Effector memory CD4-positive, alpha-beta T cell (primary cell): ENCODE measurements around the gene IMP4.

Experiments used
- DNase-seq, 3 donors: peaks; one replicate each; pipeline ENCODE4 v3.0.0-alpha.2; 2020
- H3K27ac ChIP-seq: 2 replicates; pipeline ENCODE4 v1.7.0; 2013; ENCODE audit warnings: mild to moderate bottlenecking, low read length, moderate library complexity; ENCODE audit not compliant: insufficient read depth, poor library complexity, severe bottlenecking
- H3K27me3 ChIP-seq: replicated peaks from 2 replicates; pipeline ENCODE4 v1.7.0; 2013; ENCODE audit warnings: mild to moderate bottlenecking, low read length; ENCODE audit not compliant: insufficient read depth, control insufficient read depth, poor library complexity, severe bottlenecking
- H3K36me3 ChIP-seq: 2 replicates; pipeline ENCODE4 v1.7.0; 2013; ENCODE audit warnings: mild to moderate bottlenecking, low read length, moderate library complexity; ENCODE audit not compliant: control insufficient read depth, insufficient read depth
- H3K4me1 ChIP-seq: 2 replicates; pipeline ENCODE4 v1.7.0; 2013; ENCODE audit warnings: low read length, mild to moderate bottlenecking; ENCODE audit not compliant: control insufficient read depth, insufficient read depth, poor library complexity, severe bottlenecking
- H3K4me3 ChIP-seq: 2 replicates; pipeline ENCODE4 v1.7.0; 2013; ENCODE audit warnings: low read length, low read depth, mild to moderate bottlenecking; ENCODE audit not compliant: insufficient read depth, poor library complexity, severe bottlenecking
- H3K9me3 ChIP-seq: 2 replicates; pipeline ENCODE4 v1.7.0; 2013; ENCODE audit warnings: mild to moderate bottlenecking, low read length, moderate library complexity; ENCODE audit not compliant: control insufficient read depth

The IMP4 gene

DNA sequence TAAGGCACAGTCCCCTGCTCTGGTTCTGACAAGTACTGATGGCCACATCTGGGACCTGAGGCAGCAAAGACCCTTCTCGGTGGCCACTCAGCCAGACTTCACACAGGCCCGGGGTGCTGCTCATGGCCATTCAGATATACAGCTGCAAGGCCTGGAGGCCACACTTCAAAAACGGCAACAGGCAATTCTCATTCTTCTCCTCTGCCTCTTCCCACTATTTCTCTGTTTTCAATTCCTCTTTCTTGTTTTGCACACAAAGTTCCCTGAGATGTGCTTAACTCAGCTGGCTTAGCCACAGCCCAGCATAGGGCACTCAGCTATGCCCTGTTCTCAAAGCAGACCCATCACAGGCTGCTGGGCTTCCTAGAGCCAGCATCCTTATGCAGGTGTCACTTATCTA, 43.0 kb downstream of the IMP4 start:
- no peak overlapping the region for H3K27ac ChIP-seq
- no peaks in the 10 kb centered on the region for H3K27me3 ChIP-seq
- peaks cover 15% of the 10 kb centered on the region for H3K36me3 ChIP-seq
- no peak for DNase-seq
- H3K4me1 ChIP-seq, result peaks cover 2% of the 10 kb centered on the region
- no peak overlapping the region for H3K4me3 ChIP-seq
- no peaks in the 10 kb centered on the region for H3K9me3 ChIP-seq

DNA sequence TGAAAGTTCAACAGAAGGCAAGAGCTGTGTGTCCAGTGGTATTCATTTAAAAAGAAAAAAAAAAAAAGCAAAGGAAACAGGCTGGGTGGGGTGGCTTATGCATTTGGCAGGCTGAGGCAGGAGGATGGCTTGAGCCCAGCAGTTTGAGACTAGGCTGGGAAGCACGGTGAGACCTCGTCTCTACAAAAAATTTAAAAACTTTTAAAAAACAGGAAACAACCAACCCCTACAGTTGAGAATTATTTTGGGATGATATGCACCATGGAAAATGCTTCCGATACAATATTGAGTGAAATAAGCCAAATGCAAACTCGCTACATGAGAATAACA, 44.3 kb downstream of the IMP4 start:
- H3K9me3 ChIP-seq, result no peaks in the 10 kb centered on the region
- H3K4me3 ChIP-seq, result no peak overlapping the region
- no peaks in the 10 kb centered on the region for H3K27me3 ChIP-seq
- DNase-seq, result no peak
- peaks cover 7% of the 10 kb centered on the region for H3K36me3 ChIP-seq
- H3K4me1 ChIP-seq, result peaks cover 5% of the 10 kb centered on the region
- H3K27ac ChIP-seq, result no peak overlapping the region

DNA sequence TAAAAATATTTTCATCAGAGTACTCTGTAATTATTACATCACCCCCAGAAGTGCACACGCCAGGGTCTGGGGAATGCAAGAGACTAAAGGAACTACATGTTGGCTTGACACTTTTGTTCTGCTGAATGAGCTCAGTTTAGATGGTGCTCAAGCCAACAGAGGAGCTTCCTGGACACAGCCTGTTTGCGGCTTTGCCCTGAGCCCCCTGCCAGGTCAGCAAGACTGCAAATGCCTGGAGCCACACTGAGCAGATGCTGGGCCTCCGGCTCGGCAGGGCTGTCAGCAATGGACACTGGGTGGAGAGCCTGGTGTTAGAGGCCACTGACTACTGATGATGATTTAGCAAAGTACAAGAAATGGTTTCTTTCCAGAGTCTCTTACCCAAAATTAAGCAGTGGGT, 45.1 kb downstream of the IMP4 start:
- no peaks in the 10 kb centered on the region for H3K36me3 ChIP-seq
- H3K27me3 ChIP-seq, result no peaks in the 10 kb centered on the region
- H3K4me1 ChIP-seq, result peaks cover 5% of the 10 kb centered on the region
- no peak overlapping the region for H3K4me3 ChIP-seq
- no peaks in the 10 kb centered on the region for H3K9me3 ChIP-seq
- no peak overlapping the region for H3K27ac ChIP-seq
- DNase-seq, result no peak

DNA sequence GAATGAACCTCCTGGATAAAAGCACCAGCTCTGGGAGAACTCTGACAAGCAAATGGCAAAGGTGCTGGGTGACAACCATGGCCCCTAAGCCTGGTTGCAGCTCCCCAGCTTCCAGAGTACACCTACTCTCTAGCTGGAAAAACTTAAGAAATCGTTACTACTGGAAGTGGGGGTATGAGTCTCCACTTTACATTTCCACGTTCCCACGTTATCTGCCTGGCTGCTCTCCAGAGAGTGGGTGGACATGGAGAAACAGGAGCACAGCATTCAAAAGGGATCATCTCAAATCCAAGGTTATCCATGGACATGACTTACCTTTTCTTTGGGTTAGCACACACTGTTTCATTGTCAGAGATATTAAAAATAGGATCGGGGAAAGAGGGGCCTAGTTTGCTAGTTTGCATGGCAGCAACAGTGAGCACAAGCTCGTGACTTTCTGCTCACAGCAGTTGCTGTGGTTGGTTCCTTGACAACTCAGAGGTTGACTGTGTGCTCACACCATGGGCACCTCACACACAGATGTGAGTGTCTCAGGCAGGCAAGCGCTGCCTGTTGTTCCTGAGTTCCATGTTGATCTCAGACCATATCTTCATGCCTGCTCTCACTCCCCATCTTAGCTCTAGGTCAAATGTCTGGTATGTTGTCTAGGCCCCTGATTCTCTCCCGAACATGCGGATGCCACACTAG, 45.7 kb downstream of the IMP4 start:
- Histone ChIP-seq H3K4me1 (peaks cover 5% of the 10 kb centered on the region), H3K36me3 (no peaks in the 10 kb centered on the region), H3K27ac (no peak overlapping the region), H3K27me3 (no peaks in the 10 kb centered on the region), H3K4me3 (no peak overlapping the region), H3K9me3 (no peaks in the 10 kb centered on the region)
- DNase-seq, result no peak

DNA sequence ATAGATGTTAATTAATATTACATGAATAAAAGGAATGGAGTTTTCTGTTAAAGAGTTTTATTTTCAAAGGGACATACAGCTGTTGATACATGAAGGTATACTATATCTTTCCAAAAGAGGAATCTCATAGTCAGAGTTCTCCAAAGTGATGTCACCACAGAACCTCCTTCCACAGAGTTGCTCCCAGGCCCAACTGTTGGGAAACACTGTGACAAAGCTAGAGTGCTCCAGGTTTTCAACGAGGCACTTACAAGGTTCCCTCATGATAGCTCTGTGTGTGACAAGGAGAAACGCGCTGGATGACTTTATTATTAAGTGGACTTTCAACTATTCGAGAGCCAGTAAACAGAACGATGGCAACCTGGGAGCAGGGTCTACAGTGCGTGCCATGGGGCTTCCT, 46.7 kb downstream of the IMP4 start:
- Histone ChIP-seq H3K27ac (no peak overlapping the region), H3K36me3 (no peaks in the 10 kb centered on the region), H3K4me3 (no peak overlapping the region), H3K4me1 (peaks cover 5% of the 10 kb centered on the region), H3K9me3 (no peaks in the 10 kb centered on the region), H3K27me3 (no peaks in the 10 kb centered on the region)
- DNase-seq, result no peak

DNA sequence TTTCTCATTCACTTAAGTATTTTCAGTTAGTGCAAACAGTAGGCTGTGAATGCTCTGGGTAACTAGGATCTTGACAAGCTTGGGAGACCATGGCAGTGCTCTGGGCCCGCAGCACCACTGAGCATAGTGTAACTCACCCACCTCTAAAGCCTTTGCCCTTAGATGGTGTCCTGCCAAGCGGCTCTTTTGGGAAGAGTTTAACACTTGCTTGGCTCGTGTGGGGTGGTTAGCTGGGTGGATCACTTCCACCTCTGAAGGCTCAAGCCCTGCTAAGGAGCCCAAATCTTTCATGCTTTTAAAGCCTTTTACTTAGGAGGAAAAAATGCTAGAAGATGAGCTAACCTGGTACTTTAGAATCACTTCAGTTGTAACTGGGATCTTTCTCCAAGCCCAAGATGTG, 47.1 kb downstream of the IMP4 start:
- no peaks in the 10 kb centered on the region for H3K27me3 ChIP-seq
- no peak overlapping the region for H3K4me3 ChIP-seq
- DNase-seq, result no peak
- H3K9me3 ChIP-seq, result no peaks in the 10 kb centered on the region
- peaks cover 5% of the 10 kb centered on the region for H3K4me1 ChIP-seq
- no peaks in the 10 kb centered on the region for H3K36me3 ChIP-seq
- H3K27ac ChIP-seq, result no peak overlapping the region

DNA sequence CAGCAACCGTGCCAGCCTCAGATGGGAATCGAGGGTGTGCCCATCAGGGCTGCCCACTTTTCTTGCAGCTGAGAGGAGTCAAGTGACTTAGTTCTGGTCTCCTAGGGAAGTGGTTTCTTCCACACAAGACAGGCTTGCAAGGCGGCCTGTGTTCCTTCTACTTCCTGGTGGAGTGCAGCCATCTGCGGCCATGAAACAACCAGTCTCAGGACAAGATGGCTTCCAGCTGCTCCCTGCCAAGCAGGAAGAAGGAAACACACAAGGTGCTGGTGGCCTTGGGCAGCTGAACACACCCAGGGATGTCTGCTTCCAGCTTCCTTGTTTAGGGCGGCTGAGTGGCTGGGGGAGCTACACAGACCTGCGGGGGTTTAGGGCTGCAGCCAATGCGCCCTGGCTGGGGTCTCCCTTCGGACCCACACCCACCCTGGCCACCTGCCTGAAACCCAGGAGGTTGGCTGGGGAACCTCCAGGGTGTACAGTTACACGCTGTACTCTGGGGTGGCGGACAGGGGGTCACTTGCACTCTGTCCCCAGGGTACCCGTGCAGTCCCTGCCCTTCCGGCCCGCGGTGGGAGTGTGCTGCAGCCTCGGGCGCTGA, 47.9 kb downstream of the IMP4 start:
- H3K4me1 ChIP-seq, result peaks cover 5% of the 10 kb centered on the region
- H3K27ac ChIP-seq, result no peak overlapping the region
- H3K9me3 ChIP-seq, result no peaks in the 10 kb centered on the region
- H3K4me3 ChIP-seq, result peak overlapping the region; percentile 60
- H3K36me3 ChIP-seq, result no peaks in the 10 kb centered on the region
- no peak for DNase-seq
- H3K27me3 ChIP-seq, result no peaks in the 10 kb centered on the region

DNA sequence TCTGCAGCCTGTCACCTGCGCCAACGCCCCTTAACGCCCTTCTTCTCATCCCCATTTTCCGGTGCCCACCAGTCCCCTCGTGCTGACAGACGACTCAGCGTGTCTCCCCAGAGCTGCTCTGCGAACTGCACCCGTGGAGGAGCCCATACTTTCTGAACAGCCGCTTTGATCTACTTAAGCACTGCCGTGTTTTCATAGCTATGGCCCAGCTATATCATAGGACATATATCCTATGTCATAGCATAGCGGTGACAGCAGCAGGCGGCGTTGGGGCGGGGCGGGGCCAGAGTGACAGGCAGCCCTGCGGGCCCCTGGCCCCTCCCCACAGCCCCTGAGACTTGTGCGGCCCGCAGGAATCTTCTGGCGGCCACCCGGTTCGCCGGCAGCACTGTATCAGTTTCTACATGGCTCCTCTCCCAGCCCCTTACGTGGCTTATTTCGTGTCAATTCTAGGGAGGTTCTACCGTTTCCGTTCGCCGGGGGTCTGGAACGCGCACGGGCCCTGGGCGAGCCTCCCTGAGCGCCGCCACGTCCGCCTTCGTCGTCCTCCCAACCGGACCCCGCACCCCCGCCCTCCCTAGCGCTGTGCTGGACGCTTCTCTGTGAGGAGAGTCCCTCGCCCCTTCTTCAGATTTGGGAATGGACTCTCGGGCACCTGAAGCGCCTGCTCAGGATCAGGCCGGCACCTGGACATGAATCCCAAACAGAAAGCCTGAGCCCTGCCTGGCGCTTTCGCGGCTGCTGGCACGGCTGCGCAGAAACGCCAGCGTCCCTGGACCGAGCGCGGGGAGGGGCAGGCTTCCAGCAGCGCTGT, 48.6 kb downstream of the IMP4 start:
- peak; percentile 19 to 44 (median 29) for DNase-seq
- Histone ChIP-seq H3K4me1 (peaks cover 5% of the 10 kb centered on the region), H3K9me3 (no peaks in the 10 kb centered on the region), H3K36me3 (no peaks in the 10 kb centered on the region), H3K27me3 (no peaks in the 10 kb centered on the region), H3K4me3 (peak overlapping the region; percentile 60), H3K27ac (no peak overlapping the region)

DNA sequence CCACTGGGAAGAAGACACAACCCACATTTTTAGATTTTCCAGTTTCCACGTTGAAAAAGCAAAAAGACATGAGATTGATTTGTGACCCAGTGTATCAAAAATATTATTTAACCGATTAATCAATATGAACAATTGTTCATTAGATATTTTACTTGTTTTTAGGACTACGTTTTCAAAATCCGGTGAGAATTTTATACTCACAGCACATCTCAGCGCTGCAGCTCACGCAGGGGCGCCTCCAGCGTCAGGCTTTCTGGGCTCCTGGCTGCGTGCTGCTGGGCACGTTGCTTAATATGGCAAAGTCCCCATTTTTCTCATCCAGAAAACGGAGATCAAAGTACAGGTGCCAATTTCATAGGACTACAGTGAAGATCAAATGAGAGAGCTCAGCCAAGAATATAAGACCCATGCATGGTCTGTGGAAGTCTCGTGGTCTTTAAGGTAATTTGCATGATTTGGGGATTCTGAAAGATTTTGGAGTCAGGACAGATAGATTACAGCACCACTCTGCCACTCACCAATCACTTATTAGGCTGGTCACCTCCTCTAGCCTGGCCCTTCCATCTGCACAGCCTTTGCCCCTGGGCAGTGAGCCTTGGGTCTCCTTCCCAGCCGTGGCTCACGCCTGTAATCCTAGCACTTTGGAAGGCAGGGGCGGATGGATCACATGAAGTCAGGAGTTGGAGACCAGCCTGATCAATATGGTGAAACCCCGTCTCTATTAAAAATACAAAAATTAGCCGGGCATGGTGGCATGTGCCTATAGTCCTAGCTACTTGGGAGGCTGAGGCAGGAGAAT, 49.4 kb downstream of the IMP4 start:
- Histone ChIP-seq H3K27ac (no peak overlapping the region), H3K4me1 (peaks cover 5% of the 10 kb centered on the region), H3K4me3 (peak overlapping the region; percentile 60), H3K27me3 (no peaks in the 10 kb centered on the region), H3K36me3 (no peaks in the 10 kb centered on the region), H3K9me3 (no peaks in the 10 kb centered on the region)
- no peak for DNase-seq
